ENCODE data around the gene IPO5. TPM values are rescaled to one million over a fixed set of nuclear protein-coding genes. Genes with fewer than 3 reads are reported as not detected.
"Not testable (repeated sequence)": the region's sequence is repeated elsewhere in the genome, so short reads cannot be mapped to it uniquely, and the experiment has no call there.

The IPO5 gene
- total RNA-seq, 1 experiment from 2014 or later: 165 TPM

- Histone ChIP-seq H3K9me3 (no peaks in the 10 kb centered on the region), H3K27me3 (no peaks in the 10 kb centered on the region), H3K4me3 (no peak overlapping the region), H3K36me3 (no peaks in the 10 kb centered on the region)
- DNase-seq: peak; percentile 27
Measured at GRCh38 chr13:97944396-97945029, 9.0 kb upstream of the IPO5 start.

- Histone ChIP-seq H3K9me3 (no peaks in the 10 kb centered on the region), H3K36me3 (no peaks in the 10 kb centered on the region), H3K27me3 (no peaks in the 10 kb centered on the region), H3K4me3 (no peak overlapping the region)
- no peak for DNase-seq
Measured at GRCh38 chr13:97945342-97945741, 8.1 kb upstream of the IPO5 start.

- H3K27me3 ChIP-seq: no peaks in the 10 kb centered on the region
- H3K4me3 ChIP-seq: no peak overlapping the region
- H3K9me3 ChIP-seq: peaks cover 2% of the 10 kb centered on the region; the same call in 1 of the 2 replicates
- no peaks in the 10 kb centered on the region for H3K36me3 ChIP-seq
- DNase-seq: no peak
Measured at GRCh38 chr13:97945792-97946419, 7.6 kb upstream of the IPO5 start.

- DNase-seq: peak; percentile 77
- Histone ChIP-seq H3K27me3 (no peaks in the 10 kb centered on the region), H3K9me3 (peaks cover 2% of the 10 kb centered on the region; the same call in 1 of the 2 replicates), H3K4me3 (no peak overlapping the region), H3K36me3 (no peaks in the 10 kb centered on the region)
Measured at GRCh38 chr13:97946951-97947588, 6.4 kb upstream of the IPO5 start.

GRCh38 chr13:97948041-97948440 is 5.4 kb upstream of the IPO5 start:
- no peak overlapping the region for H3K4me3 ChIP-seq
- peak; percentile 77 for DNase-seq
- no peaks in the 10 kb centered on the region for H3K36me3 ChIP-seq
- H3K9me3 ChIP-seq: peaks cover 2% of the 10 kb centered on the region; the same call in 1 of the 2 replicates
- H3K27me3 ChIP-seq: no peaks in the 10 kb centered on the region

- not testable (repeated sequence) for H3K4me3 ChIP-seq, H3K27me3 ChIP-seq, H3K9me3 ChIP-seq, DNase-seq, H3K36me3 ChIP-seq
Measured at GRCh38 chr13:97949316-97949715, 4.2 kb upstream of the IPO5 start.

- DNase-seq: no peak
- Histone ChIP-seq H3K36me3 (no peaks in the 10 kb centered on the region), H3K27me3 (no peaks in the 10 kb centered on the region), H3K9me3 (peaks cover 2% of the 10 kb centered on the region; the same call in 1 of the 2 replicates), H3K4me3 (no peak overlapping the region)
Measured at GRCh38 chr13:97951376-97951775, 2.1 kb upstream of the IPO5 start.

GRCh38 chr13:97952831-97953230 is 644 bp upstream of the IPO5 start:
- H3K36me3 ChIP-seq, H3K4me3 ChIP-seq, H3K27me3 ChIP-seq, H3K9me3 ChIP-seq, DNase-seq: not testable (repeated sequence)

- Histone ChIP-seq H3K36me3 (no peaks in the 10 kb centered on the region), H3K4me3 (no peak overlapping the region), H3K27me3 (no peaks in the 10 kb centered on the region), H3K9me3 (no peaks in the 10 kb centered on the region)
- no peak for DNase-seq
Measured at GRCh38 chr13:97961340-97961739, 7.9 kb downstream of the IPO5 start.

- DNase-seq: no peak
- no peak overlapping the region for H3K4me3 ChIP-seq
- no peaks in the 10 kb centered on the region for H3K27me3 ChIP-seq
- no peaks in the 10 kb centered on the region for H3K9me3 ChIP-seq
- no peaks in the 10 kb centered on the region for H3K36me3 ChIP-seq
Measured at GRCh38 chr13:97962887-97963286, 9.4 kb downstream of the IPO5 start.

GRCh38 chr13:97967226-97967625 is 13.8 kb downstream of the IPO5 start:
- Histone ChIP-seq H3K36me3 (no peaks in the 10 kb centered on the region), H3K9me3 (no peaks in the 10 kb centered on the region), H3K4me3 (no peak overlapping the region), H3K27me3 (no peaks in the 10 kb centered on the region)
- DNase-seq: no peak

GRCh38 chr13:97967948-97968347 is 14.5 kb downstream of the IPO5 start:
- H3K4me3 ChIP-seq: no peak overlapping the region
- no peaks in the 10 kb centered on the region for H3K36me3 ChIP-seq
- no peaks in the 10 kb centered on the region for H3K9me3 ChIP-seq
- no peaks in the 10 kb centered on the region for H3K27me3 ChIP-seq
- DNase-seq: no peak

GRCh38 chr13:97971519-97971918 is 18.0 kb downstream of the IPO5 start:
- Histone ChIP-seq H3K27me3 (no peaks in the 10 kb centered on the region), H3K9me3 (no peaks in the 10 kb centered on the region), H3K4me3 (no peak overlapping the region), H3K36me3 (no peaks in the 10 kb centered on the region)
- no peak for DNase-seq

- Histone ChIP-seq H3K36me3 (peaks cover 12% of the 10 kb centered on the region), H3K9me3 (no peaks in the 10 kb centered on the region), H3K27me3 (no peaks in the 10 kb centered on the region), H3K4me3 (no peak overlapping the region)
- DNase-seq: no peak
Measured at GRCh38 chr13:97974773-97975172, 21.3 kb downstream of the IPO5 start.

- Histone ChIP-seq H3K27me3 (no peaks in the 10 kb centered on the region), H3K4me3 (peak overlapping the region; percentile 65)
- no peak for DNase-seq
Measured at GRCh38 chr13:97975280-97975847, 21.9 kb downstream of the IPO5 start.

GRCh38 chr13:97975848-97976609 is 22.6 kb downstream of the IPO5 start:
- peaks cover 20% of the 10 kb centered on the region for H3K36me3 ChIP-seq
- H3K4me3 ChIP-seq: peak overlapping the region; percentile 85
- H3K27me3 ChIP-seq: no peaks in the 10 kb centered on the region
- DNase-seq: peak; percentile 93
- no peaks in the 10 kb centered on the region for H3K9me3 ChIP-seq

More at GRCh38 chr13:97975280-97975847, 21.9 kb downstream of the IPO5 start:
- H3K9me3 ChIP-seq: no peaks in the 10 kb centered on the region
- H3K36me3 ChIP-seq: peaks cover 17% of the 10 kb centered on the region
